Nephron (organoid): Measurements from ENCODE around the gene IRX6.

Experiments used
- H3K27ac Mint-ChIP-seq, 3 experiments: 2 replicates each; pipeline ENCODE4 v1.8.0; 2020; ENCODE audit warnings: mixed read lengths in 3 of 3, mild to moderate bottlenecking in 2 of 3, moderate library complexity in 1 of 3
- H3K27me3 Mint-ChIP-seq: 2 replicates; pipeline ENCODE4 v1.8.0; 2021; ENCODE audit warnings: low read depth, mild to moderate bottlenecking, moderate library complexity, mixed read lengths
- H3K36me3 Mint-ChIP-seq: 2 replicates; pipeline ENCODE4 v1.8.0; 2020; ENCODE audit warnings: low read depth, mixed read lengths
- H3K4me1 Mint-ChIP-seq: 2 replicates; pipeline ENCODE4 v1.8.0; 2020; ENCODE audit warnings: mixed read lengths
- H3K4me3 Mint-ChIP-seq, 3 experiments: 2 replicates each; pipeline ENCODE4 v1.8.0; 2020; ENCODE audit warnings: mild to moderate bottlenecking in 3 of 3, mixed read lengths in 3 of 3, moderate library complexity in 2 of 3
- H3K9me3 Mint-ChIP-seq: 2 replicates; pipeline ENCODE4 v1.8.0; 2020; ENCODE audit warnings: mixed read lengths
- TF ChIP-seq, protein P1 (sequence below), 3 experiments: fragments of 200-600 bp; sonication (generic); IDR thresholded peaks; one replicate each; pipeline ENCODE4 v1.5.0; 2021; ENCODE audit warnings: antibody characterized with exemption in 3 of 3; ENCODE audit not compliant: unreplicated experiment in 3 of 3

IRX6 gene

DNA sequence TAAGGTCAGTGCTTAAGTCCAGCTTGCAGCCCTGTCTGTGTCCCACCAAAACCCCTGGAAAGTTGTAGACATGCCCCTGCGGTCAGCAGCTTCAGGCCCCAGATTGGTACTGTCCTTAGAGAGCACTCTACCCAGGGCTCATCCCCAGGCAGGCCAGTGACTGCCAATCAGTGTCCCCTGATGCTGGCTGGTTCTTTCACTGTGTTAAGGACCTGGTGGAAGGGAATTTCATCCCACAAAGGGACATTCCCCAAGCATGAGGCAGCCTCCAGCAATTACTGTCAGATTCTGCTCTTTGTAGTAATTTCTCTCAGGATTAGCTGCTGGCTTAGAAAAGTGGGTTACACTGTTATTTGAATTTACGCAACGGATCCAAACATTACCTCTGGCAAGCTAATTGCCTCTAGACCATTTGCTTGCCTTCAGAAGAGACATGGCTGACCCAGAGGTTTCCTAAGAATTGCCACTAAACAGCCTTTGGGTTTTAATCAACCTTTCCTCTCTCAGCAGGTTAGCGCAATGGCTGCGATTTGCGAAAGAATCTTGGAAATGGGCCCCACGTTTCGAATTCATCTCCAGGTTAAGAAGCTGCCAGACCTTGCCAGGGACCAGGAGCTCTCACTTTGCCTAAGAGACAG, 5.9 kb downstream of the IRX6 start:
- H3K4me1 Mint-ChIP-seq: peaks cover 16% of the 10 kb centered on the region
- no peaks in the 10 kb centered on the region for H3K9me3 Mint-ChIP-seq
- no peak overlapping the region for H3K27ac Mint-ChIP-seq

DNA sequence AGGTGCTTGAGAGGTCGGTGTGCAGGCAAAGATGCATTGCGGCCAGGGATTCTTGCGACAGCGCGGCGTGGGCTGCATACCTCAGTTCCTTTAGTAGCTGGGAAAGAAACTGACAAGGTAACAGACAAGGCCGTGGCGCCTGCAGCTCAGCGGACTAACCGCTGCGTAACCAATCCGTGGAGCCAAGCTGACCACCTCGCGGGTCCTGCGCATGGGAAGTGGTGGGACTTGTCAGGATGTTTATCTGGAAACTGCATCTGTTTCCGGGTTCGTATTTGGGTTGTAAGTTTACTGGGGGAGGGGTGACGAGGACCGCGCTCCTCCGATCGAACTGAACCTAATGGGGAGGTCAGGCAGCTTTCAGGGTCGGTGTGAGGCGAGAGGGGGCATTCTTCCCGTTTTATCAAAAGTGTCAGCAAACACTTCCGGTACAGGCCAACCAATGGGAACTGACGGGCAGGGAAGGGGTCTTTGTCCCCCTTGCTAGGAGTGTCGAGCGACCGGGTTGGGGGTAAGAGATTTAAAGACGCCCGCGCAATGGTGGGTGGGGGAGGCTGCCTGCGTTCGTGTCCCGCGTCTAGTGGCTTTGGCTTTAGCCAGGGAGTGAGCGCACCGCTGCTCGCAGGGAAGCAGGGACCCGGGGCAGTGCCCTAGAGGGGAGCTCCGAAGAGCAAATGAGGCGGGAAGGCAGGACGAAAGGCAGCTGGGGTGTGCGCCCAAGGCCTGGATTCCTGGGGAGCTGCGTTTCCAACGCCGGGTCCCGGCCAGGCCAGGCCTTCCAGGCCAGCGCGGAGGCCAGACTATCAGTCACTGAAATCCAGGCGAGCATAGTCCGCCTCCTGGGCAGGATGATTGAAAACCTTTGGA, 7.0 kb downstream of the IRX6 start:
- H3K27ac Mint-ChIP-seq: no peak overlapping the region
- H3K36me3 Mint-ChIP-seq: no peaks in the 10 kb centered on the region
- H3K4me1 Mint-ChIP-seq: peaks cover 7% of the 10 kb centered on the region
- peak overlapping the region; percentile 81 to 86 (median 83) for H3K4me3 Mint-ChIP-seq
- H3K27me3 Mint-ChIP-seq: peaks cover 100% of the 10 kb centered on the region
- H3K9me3 Mint-ChIP-seq: no peaks in the 10 kb centered on the region
- TF ChIP-seq, protein P1, sequence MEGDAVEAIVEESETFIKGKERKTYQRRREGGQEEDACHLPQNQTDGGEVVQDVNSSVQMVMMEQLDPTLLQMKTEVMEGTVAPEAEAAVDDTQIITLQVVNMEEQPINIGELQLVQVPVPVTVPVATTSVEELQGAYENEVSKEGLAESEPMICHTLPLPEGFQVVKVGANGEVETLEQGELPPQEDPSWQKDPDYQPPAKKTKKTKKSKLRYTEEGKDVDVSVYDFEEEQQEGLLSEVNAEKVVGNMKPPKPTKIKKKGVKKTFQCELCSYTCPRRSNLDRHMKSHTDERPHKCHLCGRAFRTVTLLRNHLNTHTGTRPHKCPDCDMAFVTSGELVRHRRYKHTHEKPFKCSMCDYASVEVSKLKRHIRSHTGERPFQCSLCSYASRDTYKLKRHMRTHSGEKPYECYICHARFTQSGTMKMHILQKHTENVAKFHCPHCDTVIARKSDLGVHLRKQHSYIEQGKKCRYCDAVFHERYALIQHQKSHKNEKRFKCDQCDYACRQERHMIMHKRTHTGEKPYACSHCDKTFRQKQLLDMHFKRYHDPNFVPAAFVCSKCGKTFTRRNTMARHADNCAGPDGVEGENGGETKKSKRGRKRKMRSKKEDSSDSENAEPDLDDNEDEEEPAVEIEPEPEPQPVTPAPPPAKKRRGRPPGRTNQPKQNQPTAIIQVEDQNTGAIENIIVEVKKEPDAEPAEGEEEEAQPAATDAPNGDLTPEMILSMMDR (IDR thresholded peaks at IDR 0.05; ENCODE audit: unreplicated experiment in 3 of 3): no peak

More for the DNA sequence above, 5.9 kb downstream of the IRX6 start:
- Mint-ChIP-seq H3K4me3 (peak overlapping the region; percentile 21 to 83 (median 81)), H3K27me3 (peaks cover 100% of the 10 kb centered on the region), H3K36me3 (no peaks in the 10 kb centered on the region)
- TF ChIP-seq, protein P1 (IDR thresholded peaks at IDR 0.05; ENCODE audit: unreplicated experiment in 3 of 3): no peak

DNA sequence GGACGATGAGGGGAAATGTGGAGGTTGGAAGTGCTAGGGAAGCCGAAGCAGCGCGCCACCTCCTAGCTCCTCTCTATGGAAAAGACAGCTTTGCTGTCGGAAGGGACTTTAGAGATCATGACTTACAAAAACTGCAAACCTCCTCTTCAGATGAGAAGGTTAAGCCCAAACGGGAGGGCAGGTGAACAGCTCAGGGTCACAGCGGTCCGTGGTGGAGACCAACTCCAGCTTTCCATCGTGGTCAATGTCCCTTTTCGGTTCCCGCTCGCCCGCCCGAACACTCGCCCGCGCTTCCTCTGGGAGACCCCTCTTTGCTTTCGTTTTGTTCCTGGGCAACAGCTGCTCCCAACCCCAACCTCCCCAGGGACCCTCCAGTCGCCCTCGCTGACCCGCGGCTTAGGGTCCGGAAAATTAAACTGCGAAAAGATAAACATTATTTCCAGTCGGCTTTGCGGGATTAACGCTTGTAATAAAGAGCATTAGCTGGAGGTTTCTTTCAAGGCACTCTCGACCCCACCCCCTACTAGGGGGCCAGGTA, 7.7 kb downstream of the IRX6 start:
- Mint-ChIP-seq H3K27ac (no peak overlapping the region), H3K27me3 (peaks cover 94% of the 10 kb centered on the region)

DNA sequence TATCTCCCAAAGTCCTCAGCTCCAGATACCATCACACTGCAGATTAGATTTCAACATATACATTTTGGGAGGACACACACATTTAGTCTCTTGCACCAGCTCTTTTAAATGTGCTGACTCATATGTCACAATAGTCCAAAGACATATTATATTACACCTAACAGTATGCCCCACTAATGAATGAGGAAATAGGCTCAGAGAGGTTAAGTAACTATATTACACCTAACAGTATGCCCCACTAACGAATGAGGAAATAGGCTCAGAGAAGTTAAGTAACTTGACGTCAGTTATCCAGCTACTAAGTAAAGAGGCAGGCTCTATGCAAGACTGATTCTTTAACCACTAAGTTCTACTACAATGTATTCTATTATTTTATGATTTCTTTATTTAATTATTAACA, 9.7 kb downstream of the IRX6 start:
- Mint-ChIP-seq H3K27ac (no peak overlapping the region), H3K36me3 (no peaks in the 10 kb centered on the region), H3K4me3 (no peak overlapping the region), H3K4me1 (peaks cover 7% of the 10 kb centered on the region), H3K9me3 (no peaks in the 10 kb centered on the region), H3K27me3 (peaks cover 87% of the 10 kb centered on the region)
- TF ChIP-seq, protein P1 (IDR thresholded peaks at IDR 0.05; ENCODE audit: unreplicated experiment in 3 of 3): no peak

More for the DNA sequence above, 7.7 kb downstream of the IRX6 start:
- H3K4me3 Mint-ChIP-seq: peak overlapping the region; percentile 81 to 86 (median 83)
- H3K9me3 Mint-ChIP-seq: no peaks in the 10 kb centered on the region
- H3K36me3 Mint-ChIP-seq: no peaks in the 10 kb centered on the region
- TF ChIP-seq, protein P1 (IDR thresholded peaks at IDR 0.05; ENCODE audit: unreplicated experiment in 3 of 3): no peak
- H3K4me1 Mint-ChIP-seq: peaks cover 7% of the 10 kb centered on the region

DNA sequence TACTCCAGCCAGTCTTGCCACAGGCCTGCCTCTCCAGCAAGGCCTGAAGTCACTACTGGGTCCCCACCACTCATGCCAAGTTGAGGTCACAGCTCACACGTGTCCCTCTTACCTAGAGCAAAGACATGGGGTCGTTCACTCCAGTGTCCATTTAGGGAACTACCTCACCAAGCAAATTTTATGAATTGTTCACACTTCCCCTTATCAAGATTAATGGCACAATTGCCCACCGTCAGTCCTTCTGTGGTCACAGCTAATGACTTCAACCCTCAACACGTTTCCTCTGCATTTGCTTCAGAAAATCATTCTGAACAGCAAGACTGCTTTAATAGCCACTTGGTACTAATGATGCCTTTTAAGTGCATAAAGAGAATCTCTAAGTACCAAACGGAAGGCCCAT, 14.6 kb downstream of the IRX6 start:
- Mint-ChIP-seq H3K36me3 (no peaks in the 10 kb centered on the region), H3K27me3 (peaks cover 71% of the 10 kb centered on the region), H3K9me3 (no peaks in the 10 kb centered on the region), H3K4me3 (no peak overlapping the region), H3K27ac (no peak overlapping the region), H3K4me1 (no peaks in the 10 kb centered on the region)
- TF ChIP-seq, protein P1 (IDR thresholded peaks at IDR 0.05; ENCODE audit: unreplicated experiment in 3 of 3): no peak
